Lower leg skin (tissue), 4 donors: ENCODE data around the gene CCDC38. TPM values are rescaled to one million over a fixed set of nuclear protein-coding genes. Genes with fewer than 3 reads are reported as not detected.

Experiments
- DNase-seq, 2 donors: peaks; one replicate each; pipeline ENCODE4 v3.0.0-alpha.2; 2019; ENCODE audit warnings: low spot score in 2 of 2
- H3K4me3 ChIP-seq: fragments of 200-600 bp; sonication (generic); 2 replicates; pipeline ENCODE4 v1.5.1; 2017; ENCODE audit warnings: mild to moderate bottlenecking, low read depth; ENCODE audit not compliant: poor library complexity, severe bottlenecking
- CTCF ChIP-seq, 3 donors: fragments of 450-650 bp; IDR thresholded peaks; one replicate each; pipeline ENCODE4 v1.5.1; 2016; ENCODE audit warnings: antibody characterized with exemption in 3 of 3, mild to moderate bottlenecking in 3 of 3, moderate library complexity in 2 of 3
- POLR2A ChIP-seq, 2 donors: fragments of 450-650 bp; IDR thresholded peaks; one replicate each; pipeline ENCODE4 v1.6.1; 2016 to 2017; ENCODE audit warnings: antibody characterized with exemption in 2 of 2, mild to moderate bottlenecking in 1 of 2, moderate library complexity in 1 of 2
- WGBS, 2 donors: methylation state at CpG; one replicate each; pipeline ENCODE4 v1.1.5; 2018; 5-methylcytosine and 5-hydroxymethylcytosine counted together
- intact Hi-C: fragments of 100-400 bp; cut with DNase I; formaldehyde crosslinking; loops from one replicate; pipeline ENCODE4 v1.15.0; 2023; ENCODE audit warnings: low total_unique reads
- total RNA-seq, 4 donors: library from RNA; depleted of rRNA; stranded (reverse); fragments of >200 nt; gene quantifications; one replicate each; pipeline ENCODE4 v1.1.0, GENCODE V29; 2016

CCDC38 gene
- total RNA-seq, 4 donors from 2014 or later, result 0.06 TPM; not detected in 3

- H3K4me3 ChIP-seq, result no peak overlapping the region
- intact Hi-C loops, result no loop called here
- 70 to 79% methylated on average over 3 of the region's 3 CpGs for WGBS, 2 donors
- no peak for DNase-seq
- TF ChIP-seq CTCF (IDR thresholded peaks at IDR 0.05), result no peak
- TF ChIP-seq POLR2A (IDR thresholded peaks at IDR 0.05), result no peak
Measured at GRCh38 chr12:95890958-95891357, 51.5 kb downstream of the CCDC38 start.

DNA sequence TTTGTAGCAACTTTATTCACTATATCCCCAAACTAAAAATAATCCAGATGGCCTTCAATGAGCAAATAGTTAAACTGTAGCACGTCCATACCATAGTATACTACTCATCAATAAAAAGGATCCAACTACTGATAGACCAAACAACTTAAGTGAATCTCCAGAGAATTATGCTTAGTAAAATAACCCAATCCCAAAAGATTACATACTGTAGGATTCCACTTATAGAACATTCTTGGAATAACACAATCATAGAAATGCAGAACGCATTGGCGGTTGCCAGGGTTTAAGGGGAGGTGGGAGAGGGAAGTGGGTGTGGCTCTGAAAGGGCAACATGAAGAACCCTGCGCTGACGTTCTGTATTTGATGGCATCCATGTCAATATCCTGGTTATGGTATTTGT lies 55.1 kb downstream of the CCDC38 start:
- no peak overlapping the region for H3K4me3 ChIP-seq
- no peak for DNase-seq
- TF ChIP-seq POLR2A (IDR thresholded peaks at IDR 0.05), result no peak
- no peak for TF ChIP-seq CTCF (IDR thresholded peaks at IDR 0.05)
- intact Hi-C loops, result no loop called here
- 79 to 84% methylated on average over 5 of the region's 5 CpGs for WGBS, 2 donors

DNA sequence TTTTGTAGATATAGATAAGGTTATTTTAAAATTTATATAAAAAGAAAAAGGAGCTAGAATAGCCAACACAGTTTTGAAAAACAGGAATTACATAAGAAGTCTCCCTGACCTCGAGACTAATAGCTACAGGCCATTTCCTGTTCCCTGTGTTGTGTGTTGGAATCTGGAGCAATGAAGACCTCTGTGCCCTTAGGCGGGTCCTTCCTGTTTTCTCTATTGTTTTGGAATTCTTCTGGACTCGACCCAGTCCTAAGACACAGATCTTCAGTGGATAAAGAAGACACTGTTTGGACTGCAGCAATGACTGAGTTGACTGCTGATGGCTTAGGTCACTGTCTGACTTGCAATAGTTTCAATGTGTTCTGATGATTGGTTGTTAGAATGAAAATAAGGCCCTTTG lies 57.4 kb downstream of the CCDC38 start:
- no peak for TF ChIP-seq CTCF (IDR thresholded peaks at IDR 0.05)
- no peak for TF ChIP-seq POLR2A (IDR thresholded peaks at IDR 0.05)
- intact Hi-C loops, result no loop called here
- H3K4me3 ChIP-seq, result no peak overlapping the region
- whole genome bisulfite sequencing, 2 donors, result 28 to 38% methylated on average over 3 of the region's 3 CpGs
- no peak for DNase-seq

- no peak overlapping the region for H3K4me3 ChIP-seq
- intact Hi-C loops, result no loop called here
- DNase-seq, result no peak
- TF ChIP-seq CTCF (IDR thresholded peaks at IDR 0.05) (no peak), POLR2A (IDR thresholded peaks at IDR 0.05) (no peak)
- 93 to 96% methylated on average over 4 of the region's 4 CpGs for WGBS, 2 donors
Measured at GRCh38 chr12:95882873-95883272, 59.5 kb downstream of the CCDC38 start.

GRCh38 chr12:95882080-95882479 lies 60.3 kb downstream of the CCDC38 start:
- H3K4me3 ChIP-seq, result no peak overlapping the region
- intact Hi-C loops, result no loop called here
- no peak for DNase-seq
- WGBS, 2 donors, result 38 to 50% methylated on average over 1 of the region's 1 CpG
- no peak for TF ChIP-seq POLR2A (IDR thresholded peaks at IDR 0.05)
- no peak for TF ChIP-seq CTCF (IDR thresholded peaks at IDR 0.05)

DNA sequence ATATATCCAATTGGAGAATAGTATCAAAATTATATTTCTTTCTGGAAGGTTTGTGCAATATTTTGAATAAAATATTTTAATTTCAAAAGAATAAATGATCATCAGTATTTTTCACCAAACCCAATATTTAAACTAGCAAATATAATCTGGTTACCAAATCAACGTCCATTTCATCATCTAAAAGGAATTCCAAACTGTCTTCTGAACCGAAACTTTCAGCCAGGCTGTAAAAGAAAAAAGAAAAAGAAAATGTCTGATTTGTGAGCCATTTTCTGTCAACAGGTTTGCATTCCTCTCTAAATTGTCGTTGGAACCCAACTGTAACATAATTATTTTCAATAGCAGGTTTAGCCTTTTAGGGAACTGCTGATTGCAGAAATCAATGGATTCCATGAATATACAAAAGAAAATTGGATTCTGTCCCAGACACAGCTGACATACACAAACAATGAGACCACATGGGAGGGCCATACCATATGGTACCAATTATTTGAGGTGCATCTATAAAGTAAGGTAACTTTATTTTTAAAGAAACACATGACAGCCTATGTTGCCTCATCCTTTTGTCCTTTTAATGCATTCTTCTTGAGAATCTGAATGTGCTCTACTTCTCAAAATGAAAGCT lies 61.0 kb downstream of the CCDC38 start:
- no peak for DNase-seq
- TF ChIP-seq CTCF (IDR thresholded peaks at IDR 0.05), result no peak
- TF ChIP-seq POLR2A (IDR thresholded peaks at IDR 0.05), result no peak
- H3K4me3 ChIP-seq, result no peak overlapping the region
- intact Hi-C loops, result no loop called here
- 41 to 62% methylated on average over 3 of the region's 3 CpGs for WGBS, 2 donors
